Gastrocnemius medialis (tissue), 4 donors: ENCODE measurements around the gene TATDN3.

Experiments
- POLR2A ChIP-seq, 2 donors: fragments of 450-650 bp; IDR thresholded peaks; one replicate each; pipeline ENCODE4 v1.6.1; 2017; ENCODE audit warnings: antibody characterized with exemption in 2 of 2, mild to moderate bottlenecking in 2 of 2, moderate library complexity in 2 of 2
- TF ChIP-seq, protein P1 (sequence below), 5 experiments: fragments of 450-650 bp in 3 of 5; fragments of 200-600 bp in 2 of 5; sonication (generic) in 2 of 5; IDR thresholded peaks in 4 of 5; conservative IDR thresholded peaks in 1 of 5; 1 replicate in 4 of 5; 2 replicates in 1 of 5; pipeline ENCODE4 v1.5.1; 2016 to 2019; ENCODE audit warnings: antibody characterized with exemption in 5 of 5, mild to moderate bottlenecking in 3 of 5, moderate library complexity in 3 of 5

DNA sequence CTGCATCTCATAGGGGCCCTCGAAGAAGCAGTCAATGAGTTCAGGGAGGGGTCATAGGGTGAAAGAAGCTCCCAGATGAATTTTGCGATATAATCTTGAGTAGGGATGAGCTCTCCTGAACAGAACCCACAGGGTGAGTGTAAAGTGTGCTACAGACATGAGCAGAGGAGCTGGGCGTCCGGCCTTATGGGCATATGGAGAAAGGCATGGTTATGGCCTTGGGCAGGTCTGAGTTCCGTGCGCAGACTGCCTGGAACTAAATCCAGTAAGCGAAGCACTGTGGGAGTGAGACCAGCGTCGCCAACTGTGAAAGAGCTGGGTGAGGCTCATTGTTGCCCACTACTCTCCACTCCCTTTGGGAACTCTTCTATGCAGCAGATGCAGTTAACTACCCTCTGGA is 28.9 kb upstream of the TATDN3 start:
- TF ChIP-seq, protein P1, sequence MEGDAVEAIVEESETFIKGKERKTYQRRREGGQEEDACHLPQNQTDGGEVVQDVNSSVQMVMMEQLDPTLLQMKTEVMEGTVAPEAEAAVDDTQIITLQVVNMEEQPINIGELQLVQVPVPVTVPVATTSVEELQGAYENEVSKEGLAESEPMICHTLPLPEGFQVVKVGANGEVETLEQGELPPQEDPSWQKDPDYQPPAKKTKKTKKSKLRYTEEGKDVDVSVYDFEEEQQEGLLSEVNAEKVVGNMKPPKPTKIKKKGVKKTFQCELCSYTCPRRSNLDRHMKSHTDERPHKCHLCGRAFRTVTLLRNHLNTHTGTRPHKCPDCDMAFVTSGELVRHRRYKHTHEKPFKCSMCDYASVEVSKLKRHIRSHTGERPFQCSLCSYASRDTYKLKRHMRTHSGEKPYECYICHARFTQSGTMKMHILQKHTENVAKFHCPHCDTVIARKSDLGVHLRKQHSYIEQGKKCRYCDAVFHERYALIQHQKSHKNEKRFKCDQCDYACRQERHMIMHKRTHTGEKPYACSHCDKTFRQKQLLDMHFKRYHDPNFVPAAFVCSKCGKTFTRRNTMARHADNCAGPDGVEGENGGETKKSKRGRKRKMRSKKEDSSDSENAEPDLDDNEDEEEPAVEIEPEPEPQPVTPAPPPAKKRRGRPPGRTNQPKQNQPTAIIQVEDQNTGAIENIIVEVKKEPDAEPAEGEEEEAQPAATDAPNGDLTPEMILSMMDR (IDR thresholded peaks at IDR 0.05 in 4 of 5, conservative IDR thresholded peaks at IDR 0.05 in 1 of 5), result no peak
- no peak for TF ChIP-seq POLR2A (IDR thresholded peaks at IDR 0.05)
